H1 (cell line): ENCODE results near the gene ALK. TPM values are rescaled to one million over a fixed set of nuclear protein-coding genes. Genes with fewer than 3 reads are reported as not detected.

Experiments
- CTCF ChIA-PET: fragments of 300-600 bp; sonication (Branson Sonifier 250); formaldehyde crosslinking; loops from one replicate; lab custom pipeline; 2021; ENCODE audit not compliant: partially characterized antibody; lab: Charles Lee
- POLR2A ChIA-PET: fragments of 300-600 bp; sonication (Branson Sonifier 250); formaldehyde crosslinking; loops from one replicate; lab custom pipeline; 2021; ENCODE audit warnings: inconsistent platforms; ENCODE audit not compliant: partially characterized antibody; lab: Charles Lee
- DNase-seq, 2 experiments: peaks; one replicate each; pipeline versions ENCODE4 v3.0.0 to v3.0.0-alpha.2; 2010 to 2022; ENCODE audit warnings: low spot score in 2 of 2, low read depth in 1 of 2, mixed read lengths in 1 of 2
- FAIRE-seq: peaks from 2 replicates; lab custom pipeline; 2011; peaks lifted over from hg19 to GRCh38; lab: Jason Lieb, UNC
- H2AFZ ChIP-seq: 2 replicates; pipeline ENCODE4 v1.8.1; 2012; ENCODE audit warnings: low read length, inconsistent platforms
- H2AK5ac ChIP-seq: 2 replicates; pipeline ENCODE4 v1.6.1; 2013; ENCODE audit warnings: low read depth, low read length
- H2BK120ac ChIP-seq: replicated peaks from 2 replicates; pipeline ENCODE3; 2013; ENCODE audit warnings: low read depth, low read length, inconsistent platforms
- H2BK12ac ChIP-seq: 2 replicates; pipeline ENCODE4 v1.6.1; 2013; ENCODE audit warnings: low read depth, low read length
- H2BK15ac ChIP-seq: 2 replicates; pipeline ENCODE4 v1.6.1; 2013; ENCODE audit warnings: low read length
- H2BK20ac ChIP-seq: 2 replicates; pipeline ENCODE4 v1.6.1; 2013; ENCODE audit warnings: low read length
- H2BK5ac ChIP-seq: 2 replicates; pipeline ENCODE4 v1.6.1; 2013; ENCODE audit warnings: low read depth, low read length
- H3K14ac ChIP-seq: 2 replicates; pipeline ENCODE4 v1.6.1; 2013; ENCODE audit warnings: inconsistent platforms; ENCODE audit not compliant: insufficient read length
- H3K18ac ChIP-seq: 2 replicates; pipeline ENCODE4 v1.6.1; 2013; ENCODE audit warnings: low read length; ENCODE audit errors: extremely low read depth
- H3K23ac ChIP-seq: 2 replicates; pipeline ENCODE4 v1.6.1; 2013; ENCODE audit warnings: inconsistent platforms; ENCODE audit not compliant: insufficient read length
- H3K23me2 ChIP-seq: 2 replicates; pipeline ENCODE4 v1.6.1; 2013; ENCODE audit warnings: low read depth, low read length
- H3K27ac ChIP-seq: 2 replicates; pipeline ENCODE4 v1.6.1; 2011; ENCODE audit warnings: low read depth, low read length, inconsistent platforms
- H3K27me3 ChIP-seq, 4 experiments: replicated peaks in 1 of 4; 1 replicate in 1 of 4; 2 replicates in 3 of 4; pipeline versions ENCODE4 v1.6.1 to v1.8.1; 2011 to 2013; ENCODE audit warnings: low read length in 3 of 4, mild to moderate bottlenecking in 3 of 4, inconsistent platforms in 2 of 4, mixed read lengths in 2 of 4, moderate library complexity in 1 of 4; ENCODE audit not compliant: control insufficient read depth in 3 of 4, insufficient read depth in 3 of 4; ENCODE audit errors: extremely low read depth in 1 of 4
- H3K36me3 ChIP-seq, 4 experiments: 2 replicates each; pipeline versions ENCODE4 v1.6.1 to v1.8.1; 2011 to 2013; ENCODE audit warnings: mild to moderate bottlenecking in 4 of 4, low read length in 3 of 4, moderate library complexity in 2 of 4, control low read depth in 1 of 4, inconsistent platforms in 1 of 4; ENCODE audit not compliant: insufficient read depth in 4 of 4, control insufficient read depth in 2 of 4
- H3K4ac ChIP-seq: replicated peaks from 2 replicates; pipeline ENCODE3; 2013; ENCODE audit warnings: low read length, low read depth, mixed read lengths, inconsistent platforms; ENCODE audit not compliant: insufficient read length
- H3K4me1 ChIP-seq, 4 experiments: replicated peaks in 1 of 4; 1 replicate in 1 of 4; 2 replicates in 3 of 4; pipeline versions ENCODE4 v1.6.1 to v1.8.1; 2011 to 2013; ENCODE audit warnings: low read length in 3 of 4, inconsistent platforms in 2 of 4, mixed read lengths in 1 of 4; ENCODE audit not compliant: insufficient read depth in 4 of 4, control insufficient read depth in 3 of 4
- H3K4me2 ChIP-seq, 2 experiments: 2 replicates each; pipeline versions ENCODE4 v1.6.1 to v1.8.1; 2011 to 2013; ENCODE audit warnings: low read depth in 2 of 2, low read length in 2 of 2, control low read depth in 1 of 2, inconsistent platforms in 1 of 2, mild to moderate bottlenecking in 1 of 2; ENCODE audit not compliant: insufficient read depth in 1 of 2
- H3K4me3 ChIP-seq, 4 experiments: fragments of 200-600, 300-600 bp in 1 of 4; sonication (generic), shearing (Covaris generic), sonication (Bioruptor Twin) in 1 of 4; 2 replicates each; pipeline versions ENCODE4 v1.5.1 to v1.8.1; 2011 to 2016; ENCODE audit warnings: low read length in 4 of 4, low read depth in 3 of 4, control low read depth in 2 of 4, inconsistent platforms in 2 of 4, mild to moderate bottlenecking in 2 of 4, mixed read lengths in 1 of 4, moderate library complexity in 1 of 4; ENCODE audit not compliant: insufficient read depth in 2 of 4; ENCODE audit errors: extremely low read depth in 1 of 4
- H3K56ac ChIP-seq: replicated peaks from 2 replicates; pipeline ENCODE3; 2013; ENCODE audit warnings: low read depth, mild to moderate bottlenecking, mixed read lengths, low read length, inconsistent platforms; ENCODE audit not compliant: insufficient read length
- H3K79me1 ChIP-seq: 2 replicates; pipeline ENCODE4 v1.6.1; 2013; ENCODE audit warnings: low read depth, low read length, control low read depth
- H3K79me2 ChIP-seq, 2 experiments: 2 replicates each; pipeline versions ENCODE4 v1.6.1 to v1.8.1; 2012 to 2013; ENCODE audit warnings: low read length in 2 of 2, mild to moderate bottlenecking in 2 of 2, inconsistent platforms in 1 of 2; ENCODE audit not compliant: insufficient read depth in 2 of 2, control insufficient read depth in 1 of 2
- H3K9ac ChIP-seq, 4 experiments: replicated peaks in 1 of 4; 1 replicate in 1 of 4; 2 replicates in 3 of 4; pipeline versions ENCODE4 v1.6.1 to v1.8.1; 2011 to 2013; ENCODE audit warnings: low read depth in 3 of 4, low read length in 3 of 4, control low read depth in 2 of 4, mild to moderate bottlenecking in 2 of 4, moderate library complexity in 2 of 4, inconsistent platforms in 1 of 4; ENCODE audit errors: extremely low read depth in 1 of 4
- H3K9me3 ChIP-seq, 2 experiments: 2 replicates each; pipeline versions ENCODE4 v1.6.1 to v1.8.1; 2012 to 2013; ENCODE audit warnings: mild to moderate bottlenecking in 2 of 2, moderate library complexity in 2 of 2, control low read depth in 1 of 2, inconsistent platforms in 1 of 2, low read depth in 1 of 2, low read length in 1 of 2, mixed read lengths in 1 of 2; ENCODE audit not compliant: insufficient read depth in 2 of 2
- H4K20me1 ChIP-seq, 2 experiments: replicated peaks in 1 of 2; 2 replicates each; pipeline versions ENCODE3 to v1.8.1; 2011 to 2013; ENCODE audit warnings: inconsistent platforms in 2 of 2, low read length in 2 of 2, mild to moderate bottlenecking in 1 of 2; ENCODE audit not compliant: insufficient read depth in 2 of 2, control insufficient read depth in 1 of 2
- H4K5ac ChIP-seq: 2 replicates; pipeline ENCODE4 v1.6.1; 2013; ENCODE audit warnings: low read length, low read depth, mixed read lengths, inconsistent platforms; ENCODE audit not compliant: insufficient read length
- H4K8ac ChIP-seq: 2 replicates; pipeline ENCODE4 v1.8.0; 2013; ENCODE audit warnings: mild to moderate bottlenecking, moderate library complexity, low read length, inconsistent platforms; ENCODE audit not compliant: insufficient read depth; ENCODE audit errors: extremely low read depth
- H4K91ac ChIP-seq: replicated peaks from 2 replicates; pipeline ENCODE3; 2013; ENCODE audit warnings: low read length, mixed read lengths, inconsistent platforms; ENCODE audit not compliant: insufficient read length
- BRCA1 ChIP-seq: IDR thresholded peaks from 2 replicates; pipeline ENCODE4 v1.6.1; 2012; ENCODE audit warnings: low read depth, low read length, improper control_type of control experiment
- CBX5 ChIP-seq: fragments of 300-800, 300-1000 bp; sonication (generic); IDR thresholded peaks from 2 replicates; pipeline ENCODE4 v1.7.1; 2016; ENCODE audit warnings: antibody characterized with exemption, low read length, low read depth
- CTBP2 ChIP-seq: IDR thresholded peaks from 2 replicates; pipeline ENCODE4 v1.7.0; 2011; ENCODE audit warnings: borderline replicate concordance, mild to moderate bottlenecking, moderate library complexity, mixed read lengths, low read length; ENCODE audit not compliant: insufficient read depth, insufficient read length
- FOSL1 ChIP-seq: IDR thresholded peaks from 2 replicates; pipeline ENCODE4 v1.6.1; 2011; ENCODE audit warnings: mild to moderate bottlenecking, low read depth, low read length, moderate library complexity; ENCODE audit not compliant: insufficient read depth
- KDM1A ChIP-seq: fragments of 200-600, 300-600 bp; sonication (generic); IDR thresholded peaks from 2 replicates; pipeline ENCODE4 v1.7.1; 2016; ENCODE audit warnings: mild to moderate bottlenecking, low read length, borderline replicate concordance
- KDM5A ChIP-seq: fragments of 200-600 bp; IDR thresholded peaks from 2 replicates; pipeline ENCODE4 v1.7.1; 2012; ENCODE audit warnings: mild to moderate bottlenecking, low read length, inconsistent platforms, mixed read lengths
- RXRA ChIP-seq: IDR thresholded peaks from 2 replicates; pipeline ENCODE4 v1.6.1; 2011; ENCODE audit warnings: low read depth, mild to moderate bottlenecking, low read length, moderate library complexity; ENCODE audit not compliant: insufficient read depth
- SIX5 ChIP-seq: IDR thresholded peaks from 2 replicates; pipeline ENCODE4 v1.6.1; 2011; ENCODE audit warnings: mild to moderate bottlenecking, low read depth, low read length
- TAF1 ChIP-seq: IDR thresholded peaks from 2 replicates; pipeline ENCODE4 v1.6.1; 2011; ENCODE audit warnings: mild to moderate bottlenecking, low read depth, low read length
- TBP ChIP-seq: IDR thresholded peaks from 2 replicates; pipeline ENCODE4 v1.6.1; 2011; ENCODE audit warnings: low read depth, low read length, improper control_type of control experiment
- TEAD4 ChIP-seq: IDR thresholded peaks from 2 replicates; pipeline ENCODE4 v1.6.1; 2012; ENCODE audit warnings: low read depth, low read length, inconsistent platforms, mixed read lengths
- WGBS, 2 experiments: shearing (Covaris generic) in 1 of 2; methylation state at CpG; one replicate each; pipeline versions ENCODE4 v1.1.6 to v1.1.7; 2013 to 2015; ENCODE audit warnings: low lambda C conversion rate in 2 of 2, mixed read lengths in 2 of 2, inconsistent platforms in 1 of 2, low coverage in 1 of 2, missing lambda C conversion rate in 1 of 2; ENCODE audit not compliant: insufficient replicate concordance in 2 of 2, insufficient coverage in 1 of 2, insufficient read length in 1 of 2; ENCODE audit errors: extremely low coverage in 1 of 2, missing lambda C conversion rate in 1 of 2; 5-methylcytosine and 5-hydroxymethylcytosine counted together
- polyA plus RNA-seq, 7 experiments: library from polyadenylated mRNA; depleted of rRNA in 3 of 7; stranded (reverse) in 5 of 7; unstranded in 2 of 7; fragments of >200 nt in 5 of 7; fragments of 200-250 nt in 2 of 7; gene quantifications; 1 replicate in 5 of 7; 2 replicates in 1 of 7; 4 replicates in 1 of 7; pipeline versions ENCODE4 v1.2.1 to v1.2.3, GENCODE V29; 2011 to 2013; ENCODE audit warnings: missing spikeins in 2 of 7, mixed read lengths in 2 of 7
- total RNA-seq: library from RNA; stranded (reverse); fragmentation: NEBNext Ultra II Directional; extraction: Animal tissue kit (Norgen Biotek cat#: 25700); gene quantifications from 2 replicates; pipeline ENCODE4 v1.2.1, GENCODE V29; 2021
- TF ChIP-seq, protein P1 (sequence below), 3 experiments: IDR thresholded peaks; 1 replicate in 2 of 3; 2 replicates in 1 of 3; pipeline versions ENCODE4 v1.5.1 to v1.6.1; 2011; ENCODE audit warnings: low read length in 3 of 3, mild to moderate bottlenecking in 3 of 3, inconsistent platforms in 2 of 3, low read depth in 1 of 3, moderate library complexity in 1 of 3; ENCODE audit not compliant: insufficient read depth in 1 of 3; ENCODE audit errors: control extremely low read depth in 1 of 3

Gene ALK
- total and polyA plus RNA-seq, 2 of the 8 experiments (the other 6 are each of a cell fraction or from before 2014, with no cell fraction given): 0.02 to 0.09 TPM

DNA sequence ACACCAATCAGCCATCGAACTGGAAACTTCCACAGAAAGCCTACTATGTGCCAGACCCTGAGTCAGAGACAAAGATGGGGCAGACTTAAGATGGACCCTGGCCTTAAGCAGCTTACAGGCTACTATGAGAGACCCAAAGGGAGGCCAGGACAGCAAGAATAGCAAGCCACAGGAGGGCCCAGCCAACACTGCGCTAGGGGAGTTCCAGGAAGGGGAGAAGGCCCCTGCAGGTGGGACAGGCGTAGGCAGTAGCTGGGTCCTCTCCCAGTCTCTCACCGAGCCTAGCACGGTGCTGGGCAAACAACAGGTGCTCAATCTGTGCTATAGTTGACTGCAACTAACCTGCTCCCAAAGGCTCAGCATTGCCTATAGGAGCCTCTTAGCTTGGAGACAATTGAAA, 670.0 kb downstream of the ALK start:
- ChIA-PET CTCF (interaction anchor here (0.6 to 1.4 kb wide), 2 partner anchors 12 to 637 kb away, joined by 3 to 5 read pairs; no protein-coding TSS in a partner anchor), POLR2A (no interaction called here)
- Histone ChIP-seq H3K27ac (no peak overlapping the region), H2AK5ac (no peak overlapping the region), H4K8ac (no peak overlapping the region), H2BK20ac (no peak overlapping the region), H3K14ac (no peak overlapping the region), H3K36me3 (no peaks in the 10 kb centered on the region), H3K4ac (no peak overlapping the region), H3K79me1 (no peaks in the 10 kb centered on the region), H2BK120ac (no peak overlapping the region), H3K23ac (no peak overlapping the region), H3K27me3 (no peaks in the 10 kb centered on the region), H3K18ac (no peak overlapping the region), H2BK5ac (no peak overlapping the region), H3K4me1 (no peaks in the 10 kb centered on the region; a peak in 1 of 7 replicates), H3K56ac (no peak overlapping the region), H3K9me3 (no peaks in the 10 kb centered on the region), H2BK15ac (no peak overlapping the region), H2AFZ (no peak overlapping the region), H3K23me2 (no peaks in the 10 kb centered on the region), H3K79me2 (no peaks in the 10 kb centered on the region), H4K20me1 (no peaks in the 10 kb centered on the region), H3K4me2 (no peak overlapping the region), H4K5ac (no peak overlapping the region), H3K4me3 (no peak overlapping the region), H2BK12ac (no peak overlapping the region), H3K9ac (no peak overlapping the region), H4K91ac (no peak overlapping the region)
- FAIRE-seq: no peak
- 97% methylated on average over 5 of the region's 5 CpGs; no CpG with 5 or more reads in 1 of the 2 experiments for WGBS, 2 experiments
- DNase-seq: no peak
- TF ChIP-seq BRCA1: no peak
- TF ChIP-seq, protein P1, sequence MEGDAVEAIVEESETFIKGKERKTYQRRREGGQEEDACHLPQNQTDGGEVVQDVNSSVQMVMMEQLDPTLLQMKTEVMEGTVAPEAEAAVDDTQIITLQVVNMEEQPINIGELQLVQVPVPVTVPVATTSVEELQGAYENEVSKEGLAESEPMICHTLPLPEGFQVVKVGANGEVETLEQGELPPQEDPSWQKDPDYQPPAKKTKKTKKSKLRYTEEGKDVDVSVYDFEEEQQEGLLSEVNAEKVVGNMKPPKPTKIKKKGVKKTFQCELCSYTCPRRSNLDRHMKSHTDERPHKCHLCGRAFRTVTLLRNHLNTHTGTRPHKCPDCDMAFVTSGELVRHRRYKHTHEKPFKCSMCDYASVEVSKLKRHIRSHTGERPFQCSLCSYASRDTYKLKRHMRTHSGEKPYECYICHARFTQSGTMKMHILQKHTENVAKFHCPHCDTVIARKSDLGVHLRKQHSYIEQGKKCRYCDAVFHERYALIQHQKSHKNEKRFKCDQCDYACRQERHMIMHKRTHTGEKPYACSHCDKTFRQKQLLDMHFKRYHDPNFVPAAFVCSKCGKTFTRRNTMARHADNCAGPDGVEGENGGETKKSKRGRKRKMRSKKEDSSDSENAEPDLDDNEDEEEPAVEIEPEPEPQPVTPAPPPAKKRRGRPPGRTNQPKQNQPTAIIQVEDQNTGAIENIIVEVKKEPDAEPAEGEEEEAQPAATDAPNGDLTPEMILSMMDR (IDR thresholded peaks at IDR 0.05; ENCODE audit: control extremely low read depth in 1 of 3, insufficient read depth in 1 of 3, low read depth in 1 of 3, low read length in 3 of 3): no peak
- no peak for TF ChIP-seq TEAD4
- TF ChIP-seq TAF1: no peak
- TF ChIP-seq SIX5: no peak
- no peak for TF ChIP-seq KDM5A
- TF ChIP-seq CTBP2: no peak
- no peak for TF ChIP-seq FOSL1
- no peak for TF ChIP-seq TBP
- TF ChIP-seq CBX5: no peak
- no peak for TF ChIP-seq KDM1A
- no peak for TF ChIP-seq RXRA
